Gastrocnemius medialis (tissue), 4 donors: ENCODE results near the gene GMCL1.

Experiments used
- POLR2A ChIP-seq, 2 donors: fragments of 450-650 bp; IDR thresholded peaks; one replicate each; pipeline ENCODE4 v1.6.1; 2017; ENCODE audit warnings: antibody characterized with exemption in 2 of 2, mild to moderate bottlenecking in 2 of 2, moderate library complexity in 2 of 2
- TF ChIP-seq, protein P1 (sequence below), 5 experiments: fragments of 450-650 bp in 3 of 5; fragments of 200-600 bp in 2 of 5; sonication (generic) in 2 of 5; IDR thresholded peaks in 4 of 5; conservative IDR thresholded peaks in 1 of 5; 1 replicate in 4 of 5; 2 replicates in 1 of 5; pipeline ENCODE4 v1.5.1; 2016 to 2019; ENCODE audit warnings: antibody characterized with exemption in 5 of 5, mild to moderate bottlenecking in 3 of 5, moderate library complexity in 3 of 5

DNA sequence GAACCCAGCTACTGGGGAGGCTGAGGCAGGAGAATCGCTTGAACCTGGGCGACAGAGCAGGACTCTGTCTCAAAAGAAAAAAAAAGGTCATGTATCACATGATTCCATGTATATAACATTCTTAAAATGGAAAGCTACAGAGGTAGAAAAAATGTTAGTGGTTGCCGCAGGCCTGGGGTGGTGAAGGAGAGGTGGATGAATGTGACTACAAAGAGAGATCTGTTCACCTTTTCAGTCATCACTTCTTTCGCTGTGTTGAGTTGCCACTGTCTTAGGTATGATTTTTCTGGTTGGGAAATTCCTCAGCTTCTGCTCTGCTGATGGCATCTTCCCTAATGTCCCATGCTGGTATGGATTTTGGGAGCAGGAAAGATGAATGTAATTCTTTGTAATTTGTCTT lies 59.0 kb downstream of the GMCL1 start:
- TF ChIP-seq, protein P1, sequence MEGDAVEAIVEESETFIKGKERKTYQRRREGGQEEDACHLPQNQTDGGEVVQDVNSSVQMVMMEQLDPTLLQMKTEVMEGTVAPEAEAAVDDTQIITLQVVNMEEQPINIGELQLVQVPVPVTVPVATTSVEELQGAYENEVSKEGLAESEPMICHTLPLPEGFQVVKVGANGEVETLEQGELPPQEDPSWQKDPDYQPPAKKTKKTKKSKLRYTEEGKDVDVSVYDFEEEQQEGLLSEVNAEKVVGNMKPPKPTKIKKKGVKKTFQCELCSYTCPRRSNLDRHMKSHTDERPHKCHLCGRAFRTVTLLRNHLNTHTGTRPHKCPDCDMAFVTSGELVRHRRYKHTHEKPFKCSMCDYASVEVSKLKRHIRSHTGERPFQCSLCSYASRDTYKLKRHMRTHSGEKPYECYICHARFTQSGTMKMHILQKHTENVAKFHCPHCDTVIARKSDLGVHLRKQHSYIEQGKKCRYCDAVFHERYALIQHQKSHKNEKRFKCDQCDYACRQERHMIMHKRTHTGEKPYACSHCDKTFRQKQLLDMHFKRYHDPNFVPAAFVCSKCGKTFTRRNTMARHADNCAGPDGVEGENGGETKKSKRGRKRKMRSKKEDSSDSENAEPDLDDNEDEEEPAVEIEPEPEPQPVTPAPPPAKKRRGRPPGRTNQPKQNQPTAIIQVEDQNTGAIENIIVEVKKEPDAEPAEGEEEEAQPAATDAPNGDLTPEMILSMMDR (IDR thresholded peaks at IDR 0.05 in 4 of 5, conservative IDR thresholded peaks at IDR 0.05 in 1 of 5) = no peak
- TF ChIP-seq POLR2A (IDR thresholded peaks at IDR 0.05) = no peak
